HFF-Myc (cell line): ENCODE data around the gene NPPC.
"Not testable (repeated sequence)": the region's sequence is repeated elsewhere in the genome, so short reads cannot be mapped to it uniquely, and the experiment has no call there.

Experiments used
- DNase-seq: peaks from one replicate; pipeline ENCODE4 v3.0.0-alpha.2; 2011; ENCODE audit warnings: low read depth; ENCODE audit errors: extremely low read depth
- H3K4me3 ChIP-seq: replicated peaks from 2 replicates; pipeline ENCODE4 v1.5.1; 2011; ENCODE audit warnings: low read depth, mild to moderate bottlenecking, control low read depth, low read length
- TF ChIP-seq, protein P1 (sequence below): IDR thresholded peaks from 2 replicates; pipeline ENCODE4 v1.5.1; 2012; ENCODE audit warnings: mild to moderate bottlenecking, low read depth, low read length, control low read depth; ENCODE audit errors: missing control alignments

Gene NPPC

GRCh38 chr2:231911381-231911780 is 14.8 kb downstream of the NPPC start:
- TF ChIP-seq, protein P1, sequence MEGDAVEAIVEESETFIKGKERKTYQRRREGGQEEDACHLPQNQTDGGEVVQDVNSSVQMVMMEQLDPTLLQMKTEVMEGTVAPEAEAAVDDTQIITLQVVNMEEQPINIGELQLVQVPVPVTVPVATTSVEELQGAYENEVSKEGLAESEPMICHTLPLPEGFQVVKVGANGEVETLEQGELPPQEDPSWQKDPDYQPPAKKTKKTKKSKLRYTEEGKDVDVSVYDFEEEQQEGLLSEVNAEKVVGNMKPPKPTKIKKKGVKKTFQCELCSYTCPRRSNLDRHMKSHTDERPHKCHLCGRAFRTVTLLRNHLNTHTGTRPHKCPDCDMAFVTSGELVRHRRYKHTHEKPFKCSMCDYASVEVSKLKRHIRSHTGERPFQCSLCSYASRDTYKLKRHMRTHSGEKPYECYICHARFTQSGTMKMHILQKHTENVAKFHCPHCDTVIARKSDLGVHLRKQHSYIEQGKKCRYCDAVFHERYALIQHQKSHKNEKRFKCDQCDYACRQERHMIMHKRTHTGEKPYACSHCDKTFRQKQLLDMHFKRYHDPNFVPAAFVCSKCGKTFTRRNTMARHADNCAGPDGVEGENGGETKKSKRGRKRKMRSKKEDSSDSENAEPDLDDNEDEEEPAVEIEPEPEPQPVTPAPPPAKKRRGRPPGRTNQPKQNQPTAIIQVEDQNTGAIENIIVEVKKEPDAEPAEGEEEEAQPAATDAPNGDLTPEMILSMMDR = no peak
- H3K4me3 ChIP-seq = no peak overlapping the region
- DNase-seq = no peak

GRCh38 chr2:231910771-231911170 is 15.4 kb downstream of the NPPC start:
- TF ChIP-seq, protein P1 = no peak
- no peak overlapping the region for H3K4me3 ChIP-seq
- no peak for DNase-seq

GRCh38 chr2:231910161-231910560 is 16.0 kb downstream of the NPPC start:
- not testable (repeated sequence) for H3K4me3 ChIP-seq, DNase-seq

- no peak overlapping the region for H3K4me3 ChIP-seq
- DNase-seq = no peak
- TF ChIP-seq, protein P1 = no peak
Observed at GRCh38 chr2:231909631-231910030, 16.6 kb downstream of the NPPC start.

- H3K4me3 ChIP-seq = no peak overlapping the region
- TF ChIP-seq, protein P1 = no peak
- DNase-seq = no peak
Observed at GRCh38 chr2:231908584-231908983, 17.6 kb downstream of the NPPC start.

GRCh38 chr2:231907765-231908164 is 18.4 kb downstream of the NPPC start:
- DNase-seq = no peak
- TF ChIP-seq, protein P1 = no peak
- no peak overlapping the region for H3K4me3 ChIP-seq

DNA sequence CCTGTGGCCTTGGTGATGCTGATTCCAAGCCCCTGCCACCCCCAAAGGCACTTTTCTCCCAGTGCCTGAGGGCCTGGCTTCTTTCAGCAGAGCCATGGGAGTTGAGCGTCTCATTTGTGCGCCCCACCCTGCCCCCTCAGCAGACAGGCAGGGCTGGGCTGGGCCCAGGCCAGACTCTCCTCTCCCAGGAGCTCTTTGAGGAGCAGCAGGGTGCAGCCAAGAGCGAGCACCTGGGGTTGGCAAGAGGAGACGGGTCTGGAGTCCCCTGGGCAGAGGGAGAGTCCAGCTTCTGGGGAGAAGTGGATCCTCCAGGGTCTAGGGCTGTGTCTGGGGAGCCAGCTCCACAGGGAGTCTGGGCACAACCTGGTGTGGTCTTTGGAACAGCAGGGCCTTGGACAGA is 21.2 kb downstream of the NPPC start:
- DNase-seq = no peak
- TF ChIP-seq, protein P1 = no peak
- H3K4me3 ChIP-seq = no peak overlapping the region

- TF ChIP-seq, protein P1 = no peak
- DNase-seq = no peak
- H3K4me3 ChIP-seq = no peak overlapping the region
Observed at GRCh38 chr2:231904161-231904611, 22.0 kb downstream of the NPPC start.
